Measurements from ENCODE around the gene STARD13. TPM values are rescaled to one million over a fixed set of nuclear protein-coding genes. Genes with fewer than 3 reads are reported as not detected.
A peak's percentile ranks its signal among the peaks of the same experiment; 100 is the strongest.

STARD13 gene
- total RNA-seq, 1 donor from 2014 or later: 61.0 TPM

DNA sequence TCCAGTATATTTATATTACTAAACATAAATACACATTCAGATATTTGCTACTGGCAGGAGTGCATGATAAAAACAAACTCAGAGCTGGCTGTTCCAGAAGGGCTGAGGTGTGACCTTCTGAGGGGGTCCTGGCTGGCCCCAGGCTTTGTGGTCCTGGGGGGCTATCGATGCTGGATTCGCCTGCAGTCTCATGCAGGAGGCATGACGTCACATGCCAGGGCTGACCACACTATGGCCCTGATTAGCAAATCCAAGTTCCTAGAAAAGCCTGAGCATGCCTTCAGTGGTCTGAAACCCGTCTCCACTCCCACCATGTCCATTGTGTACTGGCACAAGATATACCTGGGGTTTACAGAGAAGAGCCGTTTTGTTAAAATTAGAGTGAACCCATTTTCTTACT, 171.4 kb downstream of the STARD13 start:
- Histone ChIP-seq H3K4me3 (no peak overlapping the region), H3K36me3 (peaks cover 89% of the 10 kb centered on the region), H3K27me3 (ENCODE audit: low read depth) (no peaks in the 10 kb centered on the region), H3K9me3 (no peaks in the 10 kb centered on the region), H3K27ac (no peak overlapping the region), H3K4me1 (peaks cover 52% of the 10 kb centered on the region)
- ATAC-seq: no peak
- no peak for DNase-seq
- intact Hi-C loops (cut with DNase I): no loop called here
- TF ChIP-seq, protein P1, sequence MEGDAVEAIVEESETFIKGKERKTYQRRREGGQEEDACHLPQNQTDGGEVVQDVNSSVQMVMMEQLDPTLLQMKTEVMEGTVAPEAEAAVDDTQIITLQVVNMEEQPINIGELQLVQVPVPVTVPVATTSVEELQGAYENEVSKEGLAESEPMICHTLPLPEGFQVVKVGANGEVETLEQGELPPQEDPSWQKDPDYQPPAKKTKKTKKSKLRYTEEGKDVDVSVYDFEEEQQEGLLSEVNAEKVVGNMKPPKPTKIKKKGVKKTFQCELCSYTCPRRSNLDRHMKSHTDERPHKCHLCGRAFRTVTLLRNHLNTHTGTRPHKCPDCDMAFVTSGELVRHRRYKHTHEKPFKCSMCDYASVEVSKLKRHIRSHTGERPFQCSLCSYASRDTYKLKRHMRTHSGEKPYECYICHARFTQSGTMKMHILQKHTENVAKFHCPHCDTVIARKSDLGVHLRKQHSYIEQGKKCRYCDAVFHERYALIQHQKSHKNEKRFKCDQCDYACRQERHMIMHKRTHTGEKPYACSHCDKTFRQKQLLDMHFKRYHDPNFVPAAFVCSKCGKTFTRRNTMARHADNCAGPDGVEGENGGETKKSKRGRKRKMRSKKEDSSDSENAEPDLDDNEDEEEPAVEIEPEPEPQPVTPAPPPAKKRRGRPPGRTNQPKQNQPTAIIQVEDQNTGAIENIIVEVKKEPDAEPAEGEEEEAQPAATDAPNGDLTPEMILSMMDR (IDR thresholded peaks at IDR 0.05): no peak

DNA sequence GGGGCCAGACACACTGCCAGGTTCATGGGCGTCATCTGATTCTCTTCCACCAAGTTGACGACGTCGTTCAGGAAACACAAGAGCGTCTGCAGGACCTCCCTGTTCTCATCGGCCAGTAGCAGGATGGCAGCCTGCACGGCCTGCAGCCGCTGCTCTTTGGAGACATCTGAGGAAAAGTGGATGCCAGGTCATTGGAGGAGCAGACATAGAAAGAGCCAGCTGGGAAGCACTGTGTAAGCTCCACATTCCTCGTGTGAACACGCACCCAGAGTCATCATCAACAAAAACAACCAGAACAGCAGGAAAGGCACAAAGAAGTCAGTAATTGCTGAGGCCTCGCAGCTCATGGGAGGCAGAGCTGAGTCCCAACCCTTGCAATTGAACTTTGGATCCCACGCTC, 172.8 kb downstream of the STARD13 start:
- TF ChIP-seq, protein P1 (IDR thresholded peaks at IDR 0.05): no peak
- H3K27ac ChIP-seq: peak overlapping the region; percentile 32
- H3K9me3 ChIP-seq: no peaks in the 10 kb centered on the region
- peak in 1 of 2 donors; percentile 40 for ATAC-seq
- H3K27me3 ChIP-seq (ENCODE audit: low read depth): no peaks in the 10 kb centered on the region
- DNase-seq: no peak
- peaks cover 60% of the 10 kb centered on the region for H3K4me1 ChIP-seq
- intact Hi-C loops (cut with DNase I): no loop called here
- H3K36me3 ChIP-seq: peaks cover 90% of the 10 kb centered on the region
- no peak overlapping the region for H3K4me3 ChIP-seq

GRCh38 chr13:33111414-33112110, 174.0 kb downstream of the STARD13 start:
- Histone ChIP-seq H3K9me3 (no peaks in the 10 kb centered on the region), H3K4me3 (no peak overlapping the region), H3K27me3 (ENCODE audit: low read depth) (no peaks in the 10 kb centered on the region), H3K36me3 (peaks cover 90% of the 10 kb centered on the region), H3K27ac (peak overlapping the region; percentile 62), H3K4me1 (peaks cover 60% of the 10 kb centered on the region)
- TF ChIP-seq, protein P1 (IDR thresholded peaks at IDR 0.05): no peak
- intact Hi-C loops (cut with DNase I): no loop called here
- no peak for ATAC-seq
- DNase-seq: no peak

DNA sequence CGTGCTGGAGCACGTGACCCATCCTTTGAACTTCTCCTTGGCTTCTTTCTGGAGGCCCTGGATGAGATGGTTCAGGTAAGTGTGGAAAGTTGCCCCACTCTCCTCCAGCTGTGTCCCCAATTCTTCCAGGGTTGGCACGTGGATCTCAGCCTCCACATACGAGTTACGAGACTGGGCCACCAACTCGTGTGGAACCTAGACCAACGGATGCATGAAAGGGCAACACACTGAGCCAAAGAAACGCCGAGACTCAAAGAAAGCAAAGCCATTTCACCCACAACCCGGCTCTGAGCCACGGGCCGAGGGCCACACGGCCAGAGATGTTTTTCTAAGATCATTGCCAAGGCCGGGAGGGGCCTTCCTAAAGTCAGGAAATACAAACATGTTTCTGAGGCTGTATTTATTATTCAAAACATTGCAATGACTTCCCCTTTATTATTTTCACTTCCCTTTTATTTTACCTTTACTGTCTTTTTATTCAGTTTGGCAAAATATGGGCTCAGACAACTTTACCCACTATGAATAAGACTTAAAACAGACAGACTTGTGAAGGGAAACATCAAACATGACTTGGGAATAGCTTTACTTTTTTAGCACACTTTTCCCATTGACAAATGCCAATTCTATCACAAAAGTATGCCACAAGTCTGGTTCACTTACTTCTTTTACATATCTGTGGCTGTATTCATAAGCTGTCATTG, 174.7 kb downstream of the STARD13 start:
- DNase-seq: peak; percentile 52
- TF ChIP-seq, protein P1 (IDR thresholded peaks at IDR 0.05): no peak
- Histone ChIP-seq H3K36me3 (peaks cover 91% of the 10 kb centered on the region), H3K27me3 (ENCODE audit: low read depth) (no peaks in the 10 kb centered on the region), H3K4me3 (no peak overlapping the region), H3K9me3 (no peaks in the 10 kb centered on the region), H3K27ac (peak overlapping the region; percentile 62), H3K4me1 (peaks cover 60% of the 10 kb centered on the region)
- peak in 1 of 2 donors; percentile 13 for ATAC-seq
- intact Hi-C loops (cut with DNase I): no loop called here

DNA sequence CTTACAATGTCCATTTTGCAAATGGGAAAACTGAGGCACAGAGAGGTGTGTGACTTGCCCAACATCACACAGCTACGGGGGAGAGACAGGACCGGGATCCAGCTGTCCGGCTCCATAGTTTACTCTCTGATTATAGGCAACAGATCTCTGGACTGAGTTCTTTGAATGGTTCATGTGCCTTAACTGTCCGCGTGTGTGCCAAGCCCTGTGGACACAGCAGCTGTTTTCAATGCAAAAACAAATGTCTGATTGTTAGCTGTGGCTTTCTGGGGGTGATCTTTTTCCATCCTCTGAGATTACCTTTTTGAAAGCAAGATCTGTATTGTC, 175.2 kb downstream of the STARD13 start:
- no peak for ATAC-seq
- Histone ChIP-seq H3K4me1 (peaks cover 65% of the 10 kb centered on the region), H3K9me3 (no peaks in the 10 kb centered on the region), H3K36me3 (peaks cover 91% of the 10 kb centered on the region), H3K27ac (peak overlapping the region; percentile 62), H3K4me3 (no peak overlapping the region), H3K27me3 (ENCODE audit: low read depth) (no peaks in the 10 kb centered on the region)
- no peak for DNase-seq
- TF ChIP-seq, protein P1 (IDR thresholded peaks at IDR 0.05): no peak
- intact Hi-C loops (cut with DNase I): no loop called here

All from lower lobe of right lung (tissue), 2 donors.